CD4-positive, alpha-beta memory T cell (primary cell): ENCODE results near the gene FGD4. TPM values are rescaled to one million over a fixed set of nuclear protein-coding genes. Genes with fewer than 3 reads are reported as not detected.
"Not testable (repeated sequence)": the region's sequence is repeated elsewhere in the genome, so short reads cannot be mapped to it uniquely, and the experiment has no call there.

Source experiments
- CTCF ChIA-PET: fragments of 350-600 bp; sonication (Branson Sonifier 250); formaldehyde crosslinking; loops from one replicate; lab custom pipeline; 2021; ENCODE audit warnings: inconsistent platforms; ENCODE audit not compliant: partially characterized antibody; lab: Charles Lee
- POLR2A ChIA-PET: fragments of 350-600 bp; sonication (Branson Sonifier 250); formaldehyde crosslinking; loops from one replicate; lab custom pipeline; 2021; ENCODE audit not compliant: partially characterized antibody; lab: Charles Lee
- DNase-seq, 5 donors: peaks; one replicate each; pipeline versions ENCODE4 v3.0.0 to v3.0.0-alpha.2; 2020 to 2022; ENCODE audit warnings: mixed read lengths in 1 of 5
- H3K27ac ChIP-seq: one replicate; pipeline ENCODE4 v1.7.0; 2013; ENCODE audit warnings: low read depth, low read length
- H3K27me3 ChIP-seq: 2 replicates; pipeline ENCODE4 v1.7.0; 2013; ENCODE audit warnings: mild to moderate bottlenecking, low read length, moderate library complexity; ENCODE audit not compliant: insufficient read depth
- H3K36me3 ChIP-seq: 2 replicates; pipeline ENCODE4 v1.7.0; 2013; ENCODE audit warnings: mild to moderate bottlenecking, low read length, moderate library complexity; ENCODE audit not compliant: insufficient read depth
- H3K4me1 ChIP-seq: 2 replicates; pipeline ENCODE4 v1.7.0; 2013; ENCODE audit warnings: mild to moderate bottlenecking, low read length, moderate library complexity; ENCODE audit not compliant: insufficient read depth
- H3K4me3 ChIP-seq, 2 donors: one replicate each; pipeline ENCODE4 v1.7.0; 2013; ENCODE audit warnings: low read length in 2 of 2, mild to moderate bottlenecking in 1 of 2
- H3K9me3 ChIP-seq, 2 donors: one replicate each; pipeline ENCODE4 v1.7.0; 2013; ENCODE audit warnings: low read length in 2 of 2, control low read depth in 1 of 2; ENCODE audit not compliant: control insufficient read depth in 1 of 2
- H3K27ac Mint-ChIP-seq, 7 donors: one replicate each; pipeline ENCODE4 v1.8.0; 2020 to 2021; ENCODE audit warnings: mixed read lengths in 7 of 7, mild to moderate bottlenecking in 6 of 7, inconsistent platforms in 3 of 7, moderate library complexity in 3 of 7
- H3K27me3 Mint-ChIP-seq, 2 donors: one replicate each; pipeline ENCODE4 v1.8.0; 2020 to 2021; ENCODE audit warnings: mixed read lengths in 2 of 2
- H3K36me3 Mint-ChIP-seq, 2 donors: one replicate each; pipeline ENCODE4 v1.8.0; 2020 to 2021; ENCODE audit warnings: mixed read lengths in 2 of 2, inconsistent platforms in 1 of 2, mild to moderate bottlenecking in 1 of 2
- H3K4me1 Mint-ChIP-seq, 4 donors: one replicate each; pipeline ENCODE4 v1.8.0; 2020 to 2021; ENCODE audit warnings: mixed read lengths in 4 of 4, mild to moderate bottlenecking in 1 of 4
- H3K4me3 Mint-ChIP-seq, 8 donors: one replicate each; pipeline ENCODE4 v1.8.0; 2020 to 2021; ENCODE audit warnings: mixed read lengths in 8 of 8, mild to moderate bottlenecking in 7 of 8, moderate library complexity in 6 of 8, inconsistent platforms in 3 of 8
- H3K9me3 Mint-ChIP-seq, 8 donors: one replicate each; pipeline ENCODE4 v1.8.0; 2020 to 2021; ENCODE audit warnings: mixed read lengths in 8 of 8, mild to moderate bottlenecking in 5 of 8, inconsistent platforms in 3 of 8, moderate library complexity in 1 of 8
- intact Hi-C: fragments of 100-400 bp; cut with micrococcal nuclease; formaldehyde crosslinking; loops from one replicate; pipeline ENCODE4 v1.15.1; 2023
- polyA plus RNA-seq, 2 donors: library from polyadenylated mRNA; unstranded; fragments of 300-500 nt; fragmentation: Illumina TruSeq; gene quantifications; one replicate each; pipeline ENCODE4 v1.2.3, GENCODE V29; 2021
- total RNA-seq, 2 experiments: library from RNA; stranded (reverse); gene quantifications; one replicate each; pipeline ENCODE4 v1.2.3, GENCODE V29; 2021

The FGD4 gene
- total and polyA plus RNA-seq, 4 experiments from 2014 or later, result 0.23 to 0.47 (median 0.34) TPM; not detected in 1

GRCh38 chr12:32519047-32519446 is 119.7 kb downstream of the FGD4 start:
- Histone ChIP-seq H3K4me1 (no peaks in the 10 kb centered on the region), H3K27ac (no peak overlapping the region), H3K36me3 (no peaks in the 10 kb centered on the region), H3K4me3 (no peak overlapping the region), H3K27me3 (no peaks in the 10 kb centered on the region), H3K9me3 (no peaks in the 10 kb centered on the region)
- CTCF ChIA-PET, result interaction anchor here (1.7 kb wide), 1 partner anchor 137 kb away, joined by 3 read pairs; no protein-coding TSS in a partner anchor
- intact Hi-C loops, result no loop called here
- Mint-ChIP-seq H3K4me3 (no peak overlapping the region), H3K27me3 (peaks cover 3 to 10% of the 10 kb centered on the region in 2 donors), H3K27ac (no peak overlapping the region), H3K36me3 (no peaks in the 10 kb centered on the region), H3K9me3 (no peaks in the 10 kb centered on the region), H3K4me1 (no peaks in the 10 kb centered on the region)
- DNase-seq, result no peak
- POLR2A ChIA-PET, result no interaction called here

GRCh38 chr12:32522331-32523221 is 123.2 kb downstream of the FGD4 start:
- Mint-ChIP-seq H3K27me3 (peaks cover 2 to 10% of the 10 kb centered on the region in 2 donors), H3K27ac (no peak overlapping the region), H3K9me3 (no peaks in the 10 kb centered on the region), H3K4me1 (peaks cover 0 to 1% (median 0%) of the 10 kb centered on the region in 4 donors), H3K36me3 (no peaks in the 10 kb centered on the region), H3K4me3 (no peak overlapping the region)
- DNase-seq, result no peak
- Histone ChIP-seq H3K36me3 (no peaks in the 10 kb centered on the region), H3K4me3 (no peak overlapping the region), H3K27ac (no peak overlapping the region), H3K9me3 (no peaks in the 10 kb centered on the region), H3K4me1 (no peaks in the 10 kb centered on the region), H3K27me3 (no peaks in the 10 kb centered on the region)
- CTCF ChIA-PET, result interaction anchor here (0.5 kb wide), 1 partner anchor 146 kb away, joined by 3 read pairs; no protein-coding TSS in a partner anchor
- POLR2A ChIA-PET, result no interaction called here
- intact Hi-C loops, result no loop called here

GRCh38 chr12:32525802-32526201 is 126.4 kb downstream of the FGD4 start:
- DNase-seq, H3K27ac ChIP-seq, H3K36me3 ChIP-seq, H3K4me3 Mint-ChIP-seq, H3K36me3 Mint-ChIP-seq, H3K27me3 ChIP-seq, H3K9me3 ChIP-seq, intact Hi-C loops, H3K9me3 Mint-ChIP-seq, H3K4me1 Mint-ChIP-seq, H3K4me3 ChIP-seq, H3K4me1 ChIP-seq, H3K27ac Mint-ChIP-seq, POLR2A ChIA-PET, H3K27me3 Mint-ChIP-seq: not testable (repeated sequence)
- CTCF ChIA-PET, result interaction anchor here (1.7 kb wide), 1 partner anchor 873 kb away, joined by 3 read pairs; no protein-coding TSS in a partner anchor

- H3K27me3 ChIP-seq, H3K4me3 Mint-ChIP-seq, H3K27ac ChIP-seq, H3K4me1 ChIP-seq, H3K9me3 Mint-ChIP-seq, DNase-seq, intact Hi-C loops, H3K27ac Mint-ChIP-seq, H3K36me3 ChIP-seq, POLR2A ChIA-PET, H3K4me1 Mint-ChIP-seq, H3K27me3 Mint-ChIP-seq, H3K4me3 ChIP-seq, H3K9me3 ChIP-seq, H3K36me3 Mint-ChIP-seq: not testable (repeated sequence)
- CTCF ChIA-PET, result interaction anchor here (1.7 kb wide), 1 partner anchor 873 kb away, joined by 3 read pairs; no protein-coding TSS in a partner anchor
These were observed 127.0 kb downstream of the FGD4 start for GRCh38 chr12:32526343-32526742.

GRCh38 chr12:32532422-32532821 is 133.1 kb downstream of the FGD4 start:
- Mint-ChIP-seq H3K4me1 (peaks cover 4 to 8% (median 7%) of the 10 kb centered on the region in 4 donors), H3K4me3 (no peak overlapping the region), H3K27ac (no peak overlapping the region), H3K27me3 (peaks cover 0 to 14% of the 10 kb centered on the region in 2 donors), H3K36me3 (no peaks in the 10 kb centered on the region), H3K9me3 (peaks cover 0 to 3% (median 0%) of the 10 kb centered on the region in 8 donors)
- no peak overlapping the region for H3K27ac ChIP-seq
- ChIA-PET CTCF (no interaction called here), POLR2A (no interaction called here)
- DNase-seq, result no peak
- H3K9me3 ChIP-seq, result no peaks in the 10 kb centered on the region
- H3K36me3 ChIP-seq, result no peaks in the 10 kb centered on the region
- no peaks in the 10 kb centered on the region for H3K4me1 ChIP-seq
- no peak overlapping the region for H3K4me3 ChIP-seq
- H3K27me3 ChIP-seq, result no peaks in the 10 kb centered on the region
- intact Hi-C loops, result no loop called here

GRCh38 chr12:32532951-32533350 is 133.6 kb downstream of the FGD4 start:
- Histone ChIP-seq H3K36me3 (no peaks in the 10 kb centered on the region), H3K27ac (no peak overlapping the region), H3K9me3 (no peaks in the 10 kb centered on the region), H3K27me3 (no peaks in the 10 kb centered on the region), H3K4me1 (no peaks in the 10 kb centered on the region), H3K4me3 (no peak overlapping the region)
- no peak for DNase-seq
- intact Hi-C loops, result no loop called here
- CTCF ChIA-PET, result no interaction called here
- POLR2A ChIA-PET, result no interaction called here
- H3K4me1 Mint-ChIP-seq, result peaks cover 4 to 8% (median 6%) of the 10 kb centered on the region in 4 donors
- peaks cover 0 to 14% of the 10 kb centered on the region in 2 donors for H3K27me3 Mint-ChIP-seq
- peaks cover 0 to 3% (median 0%) of the 10 kb centered on the region in 8 donors for H3K9me3 Mint-ChIP-seq
- no peak overlapping the region for H3K27ac Mint-ChIP-seq
- no peaks in the 10 kb centered on the region for H3K36me3 Mint-ChIP-seq
- H3K4me3 Mint-ChIP-seq, result no peak overlapping the region

GRCh38 chr12:32533506-32533905 is 134.1 kb downstream of the FGD4 start:
- CTCF ChIA-PET, H3K4me1 ChIP-seq, H3K4me3 Mint-ChIP-seq, H3K9me3 ChIP-seq, DNase-seq, H3K4me3 ChIP-seq, POLR2A ChIA-PET, H3K36me3 ChIP-seq, H3K27me3 ChIP-seq, H3K27ac ChIP-seq, H3K4me1 Mint-ChIP-seq, H3K36me3 Mint-ChIP-seq, intact Hi-C loops, H3K9me3 Mint-ChIP-seq, H3K27ac Mint-ChIP-seq: not testable (repeated sequence)
- H3K27me3 Mint-ChIP-seq, result peaks cover 0 to 17% of the 10 kb centered on the region in 2 donors
